Lung (tissue), 12 donors: ENCODE results near the gene NUDT2. TPM values are rescaled to one million over a fixed set of nuclear protein-coding genes. Genes with fewer than 3 reads are reported as not detected.

Source experiments
- ATAC-seq: fragments of 200-7000 bp; cut with Tn5 transposase; one replicate; pipeline ENCODE4 v1.9.1; 2020; ENCODE audit warnings: moderate number of reproducible peaks; ENCODE audit not compliant: insufficient read depth, low FRiP score
- DNase-seq, 3 donors: peaks; one replicate each; pipeline ENCODE4 v3.0.0-alpha.2; 2013 to 2017
- H3K27ac ChIP-seq, 2 donors: one replicate each; pipeline ENCODE4 v1.5.1; 2013; ENCODE audit warnings: mild to moderate bottlenecking in 2 of 2, moderate library complexity in 2 of 2, control low read depth in 1 of 2, inconsistent platforms in 1 of 2, low read depth in 1 of 2, low read length in 1 of 2
- H3K27me3 ChIP-seq, 3 donors: one replicate each; pipeline ENCODE4 v1.5.1; 2013; ENCODE audit warnings: low read length in 2 of 3; ENCODE audit not compliant: control insufficient read depth in 3 of 3, insufficient read depth in 3 of 3
- H3K36me3 ChIP-seq, 4 donors: one replicate each; pipeline ENCODE4 v1.5.1; 2013; ENCODE audit warnings: low read length in 4 of 4, mild to moderate bottlenecking in 1 of 4, moderate library complexity in 1 of 4; ENCODE audit not compliant: control insufficient read depth in 4 of 4, insufficient read depth in 4 of 4
- H3K4me1 ChIP-seq, 5 donors: one replicate each; pipeline ENCODE4 v1.5.1; 2013; ENCODE audit warnings: low read length in 5 of 5, mild to moderate bottlenecking in 2 of 5, moderate library complexity in 1 of 5; ENCODE audit not compliant: control insufficient read depth in 5 of 5, insufficient read depth in 5 of 5
- H3K4me3 ChIP-seq: one replicate; pipeline ENCODE4 v1.5.1; 2013; ENCODE audit warnings: mild to moderate bottlenecking, control low read depth, moderate library complexity
- H3K9ac ChIP-seq, 2 donors: one replicate each; pipeline ENCODE4 v1.5.1; 2013; ENCODE audit warnings: low read length in 2 of 2, control low read depth in 1 of 2; ENCODE audit not compliant: insufficient read depth in 1 of 2
- H3K9me3 ChIP-seq, 4 donors: one replicate each; pipeline ENCODE4 v1.5.1; 2013; ENCODE audit warnings: low read length in 3 of 4, mild to moderate bottlenecking in 1 of 4, moderate library complexity in 1 of 4; ENCODE audit not compliant: control insufficient read depth in 4 of 4, insufficient read depth in 3 of 4
- CTCF ChIP-seq: IDR thresholded peaks from 2 replicates; pipeline ENCODE4 v1.5.1; 2012; ENCODE audit warnings: mild to moderate bottlenecking; ENCODE audit errors: control extremely low read depth, extremely low read depth
- WGBS, 2 donors: extraction: QIAGEN DNeasy Blood & Tissue Kit; methylation state at CpG; one replicate each; pipeline ENCODE4 v1.1.7; 2013; 5-methylcytosine and 5-hydroxymethylcytosine counted together
- polyA plus RNA-seq, 2 donors: library from polyadenylated mRNA; stranded (reverse); fragments of 200-250 nt; gene quantifications; one replicate each; pipeline ENCODE4 v1.2.1, GENCODE V29; 2013
- total RNA-seq, 2 donors: library from RNA; depleted of rRNA in 1 of 2; stranded (reverse); fragments of >200 nt in 1 of 2; gene quantifications; one replicate each; pipeline ENCODE4 v1.2.1, GENCODE V29; 2014 to 2021
- donor health status: control.
- donor health status: control.
- donor health status: Bipolar disorder and iron deficiency.
- donor health status: healthy.
- donor health status: DM: yes; HTN: yes; CAD: no.

The NUDT2 gene
- total and polyA plus RNA-seq, 4 donors: 11.7 to 20.1 (median 15.6) TPM

GRCh38 chr9:34332076-34332964, 3.0 kb downstream of the NUDT2 start:
- peaks cover 0 to 10% (median 5%) of the 10 kb centered on the region in 5 donors for H3K4me1 ChIP-seq
- no peak overlapping the region for H3K27ac ChIP-seq
- no peak overlapping the region for H3K9ac ChIP-seq
- no peaks in the 10 kb centered on the region for H3K27me3 ChIP-seq
- peaks cover 0 to 3% (median 1%) of the 10 kb centered on the region in 4 donors for H3K36me3 ChIP-seq
- peak; percentile 19 for TF ChIP-seq CTCF
- no peaks in the 10 kb centered on the region for H3K9me3 ChIP-seq
- peak in 2 of 3 donors; percentile 62 to 70 for DNase-seq
- 50 to 58% methylated on average over 7 of the region's 7 CpGs for WGBS, 2 donors
- no peak for ATAC-seq
- no peak overlapping the region for H3K4me3 ChIP-seq

GRCh38 chr9:34333836-34334235, 4.5 kb downstream of the NUDT2 start:
- Histone ChIP-seq H3K36me3 (peaks cover 2 to 10% (median 2%) of the 10 kb centered on the region in 4 donors), H3K9me3 (no peaks in the 10 kb centered on the region), H3K27me3 (no peaks in the 10 kb centered on the region), H3K9ac (no peak overlapping the region), H3K4me3 (no peak overlapping the region), H3K27ac (no peak overlapping the region), H3K4me1 (no peaks in the 10 kb centered on the region)
- TF ChIP-seq CTCF: no peak
- DNase-seq: no peak
- 76% methylated on average over 3 of the region's 3 CpGs for WGBS, 2 donors
- no peak for ATAC-seq

GRCh38 chr9:34334337-34334824, 5.0 kb downstream of the NUDT2 start:
- 61 to 83% methylated on average over 1 of the region's 1 CpG for WGBS, 2 donors
- H3K27ac ChIP-seq: no peak overlapping the region
- no peaks in the 10 kb centered on the region for H3K4me1 ChIP-seq
- ATAC-seq: no peak
- no peaks in the 10 kb centered on the region for H3K27me3 ChIP-seq
- H3K9ac ChIP-seq: no peak overlapping the region
- peak in 1 of 3 donors; percentile 11 for DNase-seq
- TF ChIP-seq CTCF: no peak
- no peak overlapping the region for H3K4me3 ChIP-seq
- H3K9me3 ChIP-seq: no peaks in the 10 kb centered on the region
- H3K36me3 ChIP-seq: peaks cover 3 to 14% (median 7%) of the 10 kb centered on the region in 4 donors
